ENCODE measurements around the gene FAT1.
"Not testable (repeated sequence)": the region's sequence is repeated elsewhere in the genome, so short reads cannot be mapped to it uniquely, and the experiment has no call there.

Gene FAT1

DNA sequence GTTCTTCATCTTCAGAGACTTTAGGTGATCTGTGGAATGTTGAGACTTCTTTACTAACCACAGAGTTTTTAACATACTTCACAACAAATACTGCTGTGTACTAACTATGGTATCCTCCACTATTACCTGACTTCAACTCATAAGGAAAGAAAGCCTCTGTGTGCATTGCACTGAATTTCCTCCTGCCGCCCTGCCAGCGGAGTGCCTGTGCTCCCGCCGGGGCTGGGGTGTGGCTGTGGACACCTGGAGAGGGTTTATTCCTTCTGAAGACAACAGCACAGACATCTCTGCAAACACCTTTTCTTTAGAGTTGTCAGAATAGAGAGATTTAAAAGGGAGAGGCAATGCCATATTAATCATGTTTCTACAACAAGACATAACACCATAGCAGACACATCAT, 63.3 kb downstream of the FAT1 start:
- in situ Hi-C loops (cut with HindIII; ENCODE audit: low sequenced_read_pairs) = no loop called here

- in situ Hi-C loops (cut with HindIII; ENCODE audit: low sequenced_read_pairs) = no loop called here
Measured at GRCh38 chr4:186659935-186660334, 63.7 kb downstream of the FAT1 start.

DNA sequence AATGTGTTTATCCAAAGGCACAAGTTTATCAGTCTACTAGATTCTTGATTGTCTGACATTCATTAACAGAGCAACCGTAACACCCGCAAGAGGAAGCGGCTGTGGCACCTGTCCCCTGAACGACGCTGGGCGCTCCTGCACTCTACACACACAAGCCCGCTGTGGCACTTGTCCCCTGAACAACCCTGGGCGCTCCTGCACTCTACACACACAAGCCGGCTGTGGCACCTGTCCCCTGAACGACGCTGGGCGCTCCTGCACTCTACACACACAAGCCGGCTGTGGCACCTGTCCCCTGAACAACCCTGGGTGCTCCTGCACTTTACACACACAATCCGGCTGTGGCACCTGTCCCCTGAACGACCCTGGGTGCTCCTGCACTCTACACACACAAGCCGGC, 64.2 kb downstream of the FAT1 start:
- in situ Hi-C loops (cut with HindIII; ENCODE audit: low sequenced_read_pairs) = not testable (repeated sequence)

- in situ Hi-C loops (cut with HindIII; ENCODE audit: low sequenced_read_pairs) = no loop called here
Measured at GRCh38 chr4:186658657-186659056, 65.0 kb downstream of the FAT1 start.

GRCh38 chr4:186657764-186658163, 65.9 kb downstream of the FAT1 start:
- in situ Hi-C loops (cut with HindIII; ENCODE audit: low sequenced_read_pairs) = no loop called here

- in situ Hi-C loops (cut with HindIII; ENCODE audit: low sequenced_read_pairs) = no loop called here
Measured at GRCh38 chr4:186653969-186654368, 69.7 kb downstream of the FAT1 start.

DNA sequence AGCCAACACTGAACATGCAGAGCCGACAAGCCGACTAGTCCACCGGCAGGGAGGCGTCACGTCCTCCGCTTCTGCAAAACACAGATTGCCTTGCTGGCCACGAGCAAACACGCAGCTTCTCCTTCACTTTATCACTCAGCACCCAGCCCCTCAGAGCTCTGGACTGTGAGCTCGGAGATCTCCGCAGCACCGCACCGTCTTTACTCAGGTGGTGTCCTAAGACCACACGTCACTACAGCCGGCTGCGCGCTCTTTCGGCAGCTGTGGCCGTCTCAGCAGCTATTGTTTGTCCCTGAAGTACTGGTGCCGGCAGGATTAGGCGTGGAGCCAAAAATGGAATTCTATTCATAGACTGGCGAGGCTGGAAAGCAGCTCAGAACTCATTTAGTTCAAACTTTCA, 72.0 kb downstream of the FAT1 start:
- in situ Hi-C loops (cut with HindIII; ENCODE audit: low sequenced_read_pairs) = no loop called here

DNA sequence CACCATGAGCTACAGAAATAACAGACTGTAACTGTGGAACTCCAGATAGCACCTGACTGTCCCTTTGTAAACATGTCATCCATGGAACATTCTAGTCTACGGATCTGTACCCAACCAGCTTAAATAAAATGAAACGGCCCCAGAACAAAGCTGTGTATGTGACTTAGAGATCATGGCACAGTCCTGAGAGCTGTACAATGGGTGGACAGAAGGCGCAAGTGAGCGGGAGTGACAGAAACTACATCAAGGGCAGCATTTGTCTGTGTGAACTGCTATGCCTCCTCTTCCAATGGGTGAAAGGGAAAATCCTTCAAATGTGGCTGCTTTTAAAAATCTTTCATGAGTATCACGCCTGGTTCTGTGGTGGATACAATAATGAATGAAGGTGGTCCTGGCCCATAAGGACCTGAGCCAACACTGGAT, 72.5 kb downstream of the FAT1 start:
- in situ Hi-C loops (cut with HindIII; ENCODE audit: low sequenced_read_pairs) = no loop called here

DNA sequence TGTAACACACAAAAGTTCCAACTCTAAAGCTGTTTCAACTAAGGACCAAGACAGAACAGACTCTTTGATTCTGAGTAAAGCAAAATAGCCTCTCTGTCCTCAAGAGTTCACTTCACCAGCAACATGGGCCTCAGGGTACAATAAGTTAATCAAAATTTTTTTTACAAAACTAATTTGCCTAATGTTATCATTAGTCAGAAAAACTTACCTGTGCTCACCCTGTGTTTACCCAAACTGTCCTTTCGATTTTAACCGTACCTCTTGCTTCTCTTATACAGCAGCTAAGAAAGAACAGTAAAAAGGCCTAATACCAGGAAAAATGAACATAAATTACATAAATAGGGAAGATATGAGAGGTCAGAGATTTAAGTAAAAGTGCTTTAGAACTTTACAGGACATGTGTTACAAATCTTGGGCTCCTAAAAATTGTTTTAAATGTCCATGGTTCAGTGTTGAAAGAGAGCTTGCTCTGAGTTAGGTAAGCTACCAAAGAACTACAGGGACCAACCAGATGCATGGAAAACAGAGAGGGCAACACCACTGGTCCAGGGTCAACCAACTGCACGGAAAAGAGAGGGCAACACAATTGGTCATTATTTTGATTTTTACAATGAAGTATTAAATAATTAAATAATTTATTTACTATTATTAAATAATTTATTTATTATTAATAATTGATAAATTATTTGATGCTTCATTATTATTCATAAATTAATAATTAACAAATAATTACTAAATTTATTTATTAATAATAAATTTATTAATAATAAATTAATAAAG, 73.1 kb downstream of the FAT1 start:
- in situ Hi-C loops (cut with HindIII; ENCODE audit: low sequenced_read_pairs) = no loop called here

- in situ Hi-C loops (cut with HindIII; ENCODE audit: low sequenced_read_pairs) = no loop called here
Measured at GRCh38 chr4:186647821-186648220, 75.8 kb downstream of the FAT1 start.

DNA sequence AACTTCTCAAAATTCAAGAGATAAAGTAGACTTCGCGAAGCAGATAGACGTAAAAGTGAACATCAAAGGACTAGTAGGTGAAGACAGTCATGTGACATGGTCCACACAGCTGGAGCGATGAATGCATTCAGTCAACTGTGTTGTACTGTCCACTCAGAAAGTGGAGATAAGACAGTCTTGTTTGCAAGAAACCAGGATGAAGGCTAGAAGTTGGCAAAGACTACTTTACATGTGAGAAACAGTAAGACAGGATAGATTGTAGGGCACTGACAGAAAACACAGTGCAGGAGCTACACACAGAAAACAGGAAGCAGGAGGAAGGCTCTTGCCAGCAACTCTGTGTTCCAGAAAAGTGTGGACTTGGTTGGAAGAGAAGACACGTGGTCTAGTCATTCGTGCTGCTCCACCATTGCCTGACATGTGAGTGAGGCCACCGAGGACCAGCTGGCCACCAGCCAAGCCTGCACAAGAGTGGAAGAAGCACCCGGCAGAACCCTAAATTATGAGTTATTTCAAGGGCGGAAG, 78.9 kb downstream of the FAT1 start:
- in situ Hi-C loops (cut with HindIII; ENCODE audit: low sequenced_read_pairs) = no loop called here

- in situ Hi-C loops (cut with HindIII; ENCODE audit: low sequenced_read_pairs) = no loop called here
Measured at GRCh38 chr4:186644311-186644638, 79.4 kb downstream of the FAT1 start.

DNA sequence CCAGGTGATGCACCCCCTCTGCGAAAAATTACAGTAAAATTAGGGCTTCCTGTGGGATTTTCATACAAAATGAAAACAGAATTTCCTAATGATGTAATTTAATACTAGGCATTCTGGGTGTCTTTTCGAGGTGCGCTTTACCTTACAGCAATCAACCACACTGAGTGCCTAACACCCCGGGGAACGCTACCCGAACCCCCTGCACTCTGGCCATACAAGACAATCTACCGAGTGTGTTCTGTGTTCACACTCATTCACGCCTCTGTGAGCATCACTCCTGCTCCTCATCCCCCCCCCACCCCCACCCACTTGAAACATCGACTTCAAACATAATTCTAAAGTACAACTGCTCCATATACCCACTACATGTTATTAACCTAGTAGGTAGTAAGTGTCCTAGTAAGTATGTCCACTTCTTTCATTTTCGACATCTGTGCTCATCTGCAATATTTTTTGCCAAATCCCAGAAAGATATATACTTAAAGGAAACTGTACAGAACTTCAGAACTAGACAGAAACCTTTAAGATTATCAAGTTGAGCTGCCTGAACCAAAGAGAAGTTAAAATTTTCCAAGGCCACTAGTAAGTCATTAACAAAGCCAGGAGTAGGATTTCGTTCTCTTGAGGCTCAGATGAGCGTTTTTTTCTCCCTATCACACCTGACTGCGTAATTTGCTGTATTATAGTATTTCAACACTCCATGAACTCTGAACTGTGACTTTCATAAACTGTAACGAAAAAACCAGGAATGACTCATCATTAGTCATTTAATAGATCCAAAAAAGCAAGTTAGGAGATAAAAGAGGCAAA, 80.0 kb downstream of the FAT1 start:
- in situ Hi-C loops (cut with HindIII; ENCODE audit: low sequenced_read_pairs) = no loop called here

- in situ Hi-C loops (cut with HindIII; ENCODE audit: low sequenced_read_pairs) = no loop called here
Measured at GRCh38 chr4:186642998-186643397, 80.7 kb downstream of the FAT1 start.

DNA sequence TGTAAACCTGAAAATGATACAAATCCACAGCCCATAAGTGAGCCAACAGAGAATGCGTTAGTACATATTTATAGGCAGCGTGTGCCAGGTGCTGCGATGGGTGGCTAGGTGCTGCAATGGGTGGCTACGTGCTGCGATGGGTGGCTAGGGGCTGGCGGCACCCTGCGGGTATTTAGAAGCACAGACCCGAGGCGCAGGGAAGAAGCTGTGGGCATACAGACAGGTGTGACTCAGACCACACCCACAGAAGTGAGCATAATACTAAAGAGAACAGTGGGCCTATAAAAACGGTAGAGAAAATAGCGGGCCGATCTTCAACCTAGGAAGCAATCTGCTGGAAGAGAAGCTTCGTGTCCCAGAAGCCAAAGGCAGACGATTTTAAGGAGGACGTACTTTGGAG, 81.1 kb downstream of the FAT1 start:
- in situ Hi-C loops (cut with HindIII; ENCODE audit: low sequenced_read_pairs) = no loop called here

GRCh38 chr4:186634591-186635128, 89.0 kb downstream of the FAT1 start:
- in situ Hi-C loops (cut with HindIII; ENCODE audit: low sequenced_read_pairs) = loop anchor here (5.0 kb wide), 1 partner anchor 38 kb away; no protein-coding TSS in a partner anchor

- in situ Hi-C loops (cut with HindIII; ENCODE audit: low sequenced_read_pairs) = no loop called here
Measured at GRCh38 chr4:186633844-186634243, 89.8 kb downstream of the FAT1 start.

GRCh38 chr4:186630128-186630527, 93.5 kb downstream of the FAT1 start:
- in situ Hi-C loops (cut with HindIII; ENCODE audit: low sequenced_read_pairs) = no loop called here

- in situ Hi-C loops (cut with HindIII; ENCODE audit: low sequenced_read_pairs) = no loop called here
Measured at GRCh38 chr4:186628058-186628711, 95.5 kb downstream of the FAT1 start.

DNA sequence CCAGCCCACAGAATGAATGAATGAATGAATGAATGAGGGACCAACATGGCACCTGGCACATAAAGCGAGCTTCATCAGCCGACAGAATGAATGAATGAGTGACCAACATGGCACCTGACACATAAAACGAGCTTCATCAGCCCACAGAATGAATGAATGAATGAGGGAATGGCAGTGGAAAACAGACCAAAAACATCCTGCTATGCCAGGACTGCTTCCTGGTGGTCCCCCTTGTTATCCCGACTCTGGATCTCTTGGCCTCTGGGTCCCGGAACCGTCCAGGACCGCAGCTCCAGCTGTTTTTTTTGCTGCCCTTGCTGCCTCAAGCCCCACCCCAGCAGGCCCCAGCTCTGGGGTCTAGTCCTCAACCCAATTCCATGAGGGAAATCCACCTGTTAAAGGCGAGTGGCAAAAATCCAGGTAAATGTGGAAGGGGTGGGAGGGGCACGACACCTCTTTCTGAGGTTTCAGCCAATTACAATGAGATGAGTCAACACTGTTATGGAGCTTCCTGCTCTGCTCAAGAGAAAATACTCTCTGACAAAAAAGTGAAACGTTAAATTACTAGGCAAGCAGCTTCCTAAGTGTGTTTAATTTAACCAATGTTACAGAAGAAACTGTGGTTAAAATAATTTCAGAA, 96.3 kb downstream of the FAT1 start:
- in situ Hi-C loops (cut with HindIII; ENCODE audit: low sequenced_read_pairs) = no loop called here

DNA sequence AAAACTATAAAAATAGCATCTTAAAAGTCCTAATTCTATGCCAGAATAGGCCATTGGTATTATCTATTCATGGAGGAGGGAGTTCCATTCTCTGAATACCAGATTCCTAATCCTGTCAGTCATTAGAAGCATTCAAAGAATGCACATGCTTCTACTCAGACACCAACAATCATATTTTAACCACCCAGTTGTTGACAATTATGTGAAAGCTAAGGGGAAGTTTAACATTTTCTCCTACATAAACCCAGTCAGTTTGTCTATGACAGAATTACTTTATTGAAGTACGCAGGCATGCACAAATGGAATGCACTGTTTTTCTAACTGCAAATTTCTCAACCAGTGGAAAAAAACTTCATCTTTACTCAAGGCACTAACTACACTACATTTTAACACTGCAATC, 98.7 kb downstream of the FAT1 start:
- in situ Hi-C loops (cut with HindIII; ENCODE audit: low sequenced_read_pairs) = no loop called here

Data from endothelial cell of hepatic sinusoid (primary cell).